ENCODE measurements around the gene UQCRC2.

DNA sequence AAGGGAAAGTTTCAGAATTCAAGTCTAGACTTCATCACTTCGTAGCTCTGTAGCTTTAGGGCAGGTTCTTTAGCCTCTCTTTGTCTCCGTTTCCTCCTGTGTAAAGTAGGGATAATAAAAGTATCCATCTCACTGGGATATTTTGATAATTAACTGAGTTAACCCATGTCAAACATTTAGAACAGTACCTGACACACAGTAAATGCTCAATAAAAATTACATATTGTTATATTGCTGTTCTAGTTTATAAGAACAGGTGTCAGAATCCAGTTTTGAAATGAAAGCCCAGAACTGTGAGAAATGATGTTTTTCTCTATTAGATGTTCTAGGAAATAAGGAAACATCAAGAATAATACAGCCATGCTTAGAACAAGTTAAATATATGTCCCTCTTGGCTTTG lies 59.1 kb downstream of the UQCRC2 start:
- TF ChIP-seq, protein P1, sequence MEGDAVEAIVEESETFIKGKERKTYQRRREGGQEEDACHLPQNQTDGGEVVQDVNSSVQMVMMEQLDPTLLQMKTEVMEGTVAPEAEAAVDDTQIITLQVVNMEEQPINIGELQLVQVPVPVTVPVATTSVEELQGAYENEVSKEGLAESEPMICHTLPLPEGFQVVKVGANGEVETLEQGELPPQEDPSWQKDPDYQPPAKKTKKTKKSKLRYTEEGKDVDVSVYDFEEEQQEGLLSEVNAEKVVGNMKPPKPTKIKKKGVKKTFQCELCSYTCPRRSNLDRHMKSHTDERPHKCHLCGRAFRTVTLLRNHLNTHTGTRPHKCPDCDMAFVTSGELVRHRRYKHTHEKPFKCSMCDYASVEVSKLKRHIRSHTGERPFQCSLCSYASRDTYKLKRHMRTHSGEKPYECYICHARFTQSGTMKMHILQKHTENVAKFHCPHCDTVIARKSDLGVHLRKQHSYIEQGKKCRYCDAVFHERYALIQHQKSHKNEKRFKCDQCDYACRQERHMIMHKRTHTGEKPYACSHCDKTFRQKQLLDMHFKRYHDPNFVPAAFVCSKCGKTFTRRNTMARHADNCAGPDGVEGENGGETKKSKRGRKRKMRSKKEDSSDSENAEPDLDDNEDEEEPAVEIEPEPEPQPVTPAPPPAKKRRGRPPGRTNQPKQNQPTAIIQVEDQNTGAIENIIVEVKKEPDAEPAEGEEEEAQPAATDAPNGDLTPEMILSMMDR (IDR thresholded peaks at IDR 0.05; ENCODE audit: low read depth, low read length), result no peak
- TF ChIP-seq POLR2A (IDR thresholded peaks at IDR 0.05; ENCODE audit: extremely low read depth, insufficient read length), result no peak

All from NB4 (cell line).